Smooth muscle cell (in vitro differentiated cells): ENCODE measurements around the gene ERG. TPM values are rescaled to one million over a fixed set of nuclear protein-coding genes. Genes with fewer than 3 reads are reported as not detected.

Experiments
- DNase-seq: peaks from one replicate; lab custom pipeline; 2025; ENCODE audit not compliant: unreplicated experiment; lab: John Stamatoyannopoulos, UW
- H2AFZ ChIP-seq: fragments of 200-600 bp; sonication (generic); 2 replicates; pipeline ENCODE4 v1.6.0; 2016; ENCODE audit warnings: antibody characterized with exemption, low read depth, mild to moderate bottlenecking
- H3F3A ChIP-seq: fragments of 200-600 bp; sonication (generic); 2 replicates; pipeline ENCODE4 v1.6.0; 2017; ENCODE audit warnings: antibody characterized with exemption, low read depth
- H3K27ac ChIP-seq: fragments of 200-600 bp; sonication (generic); 2 replicates; pipeline ENCODE4 v1.5.1; 2016; ENCODE audit warnings: low read depth, mild to moderate bottlenecking
- H3K27me3 ChIP-seq: fragments of 200-600 bp; sonication (generic); 2 replicates; pipeline ENCODE4 v1.6.1; 2016; ENCODE audit warnings: low read depth, mild to moderate bottlenecking
- H3K36me3 ChIP-seq: fragments of 200-600 bp; sonication (generic); 2 replicates; pipeline ENCODE4 v1.5.1; 2016; ENCODE audit warnings: low read depth
- H3K4me1 ChIP-seq: fragments of 200-600 bp; sonication (generic); 2 replicates; pipeline ENCODE4 v1.5.1; 2016; ENCODE audit warnings: low read depth
- H3K4me2 ChIP-seq: fragments of 200-600 bp; sonication (generic); 2 replicates; pipeline ENCODE4 v1.6.0; 2016; ENCODE audit warnings: mild to moderate bottlenecking
- H3K4me3 ChIP-seq: fragments of 200-600 bp; sonication (generic); 2 replicates; pipeline ENCODE4 v1.5.1; 2016; ENCODE audit warnings: mild to moderate bottlenecking
- H3K79me2 ChIP-seq: fragments of 200-600 bp; sonication (generic); 2 replicates; pipeline ENCODE4 v1.6.0; 2016; ENCODE audit warnings: low read depth, mild to moderate bottlenecking
- H3K9ac ChIP-seq: fragments of 200-600 bp; sonication (generic); 2 replicates; pipeline ENCODE4 v1.6.0; 2016; ENCODE audit warnings: low read depth
- H3K9me3 ChIP-seq: fragments of 200-600 bp; sonication (generic); replicated peaks from 2 replicates; pipeline ENCODE4 v1.5.1; 2016; ENCODE audit warnings: low read depth
- H4K20me1 ChIP-seq: fragments of 200-600 bp; sonication (generic); 2 replicates; pipeline ENCODE4 v1.6.0; 2016; ENCODE audit warnings: low read depth
- CTCF ChIP-seq: fragments of 200-600 bp; sonication (generic); IDR thresholded peaks from 2 replicates; pipeline ENCODE4 v1.5.1; 2017; ENCODE audit warnings: borderline replicate concordance, mild to moderate bottlenecking, antibody characterized with exemption; ENCODE audit not compliant: insufficient read depth, poor library complexity, severe bottlenecking
- WGBS: methylation state at CpG from one replicate; pipeline ENCODE4 v1.1.7; 2016; ENCODE audit warnings: low lambda C conversion rate; 5-methylcytosine and 5-hydroxymethylcytosine counted together
- polyA plus RNA-seq: library from polyadenylated mRNA; unstranded; fragments of >200 nt; fragmentation: Nextera tagmentation; extraction: Ambion mirVana; gene quantifications from 2 replicates; pipeline ENCODE4 v1.2.1, GENCODE V29; 2016
- total RNA-seq: library from RNA; depleted of rRNA; stranded (reverse); fragments of >200 nt; gene quantifications from 2 replicates; pipeline ENCODE4 v1.2.3, GENCODE V29; 2014

The ERG gene
- total and polyA plus RNA-seq, 2 experiments from 2014 or later, result 11.0 to 14.4 TPM

- TF ChIP-seq CTCF, result no peak
- H3K9ac ChIP-seq, result no peak overlapping the region
- no peaks in the 10 kb centered on the region for H3K9me3 ChIP-seq
- H4K20me1 ChIP-seq, result no peaks in the 10 kb centered on the region
- DNase-seq, result no peak
- 50% methylated on average over 6 of the region's 6 CpGs for WGBS
- H3K4me1 ChIP-seq, result no peaks in the 10 kb centered on the region
- no peaks in the 10 kb centered on the region for H3K79me2 ChIP-seq
- no peak overlapping the region for H2AFZ ChIP-seq
- no peak overlapping the region for H3K27ac ChIP-seq
- H3F3A ChIP-seq, result peaks cover 6% of the 10 kb centered on the region
- no peaks in the 10 kb centered on the region for H3K36me3 ChIP-seq
- no peak overlapping the region for H3K4me3 ChIP-seq
- H3K4me2 ChIP-seq, result no peak overlapping the region
- H3K27me3 ChIP-seq, result no peaks in the 10 kb centered on the region
Measured at GRCh38 chr21:38500073-38500472, 1.8 kb upstream of the ERG start.

GRCh38 chr21:38499296-38499695 lies 1.0 kb upstream of the ERG start:
- H3F3A ChIP-seq, result peaks cover 6% of the 10 kb centered on the region
- no peak for DNase-seq
- H3K79me2 ChIP-seq, result no peaks in the 10 kb centered on the region
- 59% methylated on average over 6 of the region's 6 CpGs for WGBS
- no peaks in the 10 kb centered on the region for H3K36me3 ChIP-seq
- H3K9ac ChIP-seq, result no peak overlapping the region
- no peak overlapping the region for H3K4me3 ChIP-seq
- H2AFZ ChIP-seq, result no peak overlapping the region
- H3K27me3 ChIP-seq, result no peaks in the 10 kb centered on the region
- no peak overlapping the region for H3K27ac ChIP-seq
- no peaks in the 10 kb centered on the region for H4K20me1 ChIP-seq
- H3K4me1 ChIP-seq, result no peaks in the 10 kb centered on the region
- H3K9me3 ChIP-seq, result no peaks in the 10 kb centered on the region
- no peak overlapping the region for H3K4me2 ChIP-seq
- TF ChIP-seq CTCF, result no peak

- H3K9ac ChIP-seq, result no peak overlapping the region
- H3K4me3 ChIP-seq, result no peak overlapping the region
- H3K4me2 ChIP-seq, result no peak overlapping the region
- H4K20me1 ChIP-seq, result no peaks in the 10 kb centered on the region
- no peaks in the 10 kb centered on the region for H3K79me2 ChIP-seq
- no peaks in the 10 kb centered on the region for H3K27me3 ChIP-seq
- TF ChIP-seq CTCF, result no peak
- H3K36me3 ChIP-seq, result no peaks in the 10 kb centered on the region
- no peaks in the 10 kb centered on the region for H3K9me3 ChIP-seq
- H3K4me1 ChIP-seq, result no peaks in the 10 kb centered on the region
- DNase-seq, result no peak
- no peak overlapping the region for H3K27ac ChIP-seq
- WGBS, result 70% methylated on average over 3 of the region's 3 CpGs
- no peak overlapping the region for H2AFZ ChIP-seq
- peaks cover 6% of the 10 kb centered on the region for H3F3A ChIP-seq
Measured at GRCh38 chr21:38496224-38496623, 2.1 kb downstream of the ERG start.

GRCh38 chr21:38495696-38496095 lies 2.6 kb downstream of the ERG start:
- TF ChIP-seq CTCF, result no peak
- Histone ChIP-seq H3K36me3 (no peaks in the 10 kb centered on the region), H3K27ac (no peak overlapping the region)

More at GRCh38 chr21:38495696-38496095, 2.6 kb downstream of the ERG start:
- Histone ChIP-seq H3K79me2 (no peaks in the 10 kb centered on the region), H3K27me3 (no peaks in the 10 kb centered on the region), H4K20me1 (no peaks in the 10 kb centered on the region), H2AFZ (no peak overlapping the region), H3K4me3 (no peak overlapping the region), H3K4me1 (no peaks in the 10 kb centered on the region), H3K9me3 (no peaks in the 10 kb centered on the region), H3F3A (peaks cover 6% of the 10 kb centered on the region), H3K4me2 (no peak overlapping the region), H3K9ac (no peak overlapping the region)
- WGBS, result 78% methylated on average over 2 of the region's 2 CpGs
- DNase-seq, result no peak
